Cortex of kidney (tissue), 1 donor: ENCODE results near the gene CCDC137.
"Not testable (repeated sequence)": the region's sequence is repeated elsewhere in the genome, so short reads cannot be mapped to it uniquely, and the experiment has no call there.

ENCODE experiments used
- DNase-seq: peaks from one replicate; lab custom pipeline; 2025; lab: John Stamatoyannopoulos, UW

The CCDC137 gene

DNA sequence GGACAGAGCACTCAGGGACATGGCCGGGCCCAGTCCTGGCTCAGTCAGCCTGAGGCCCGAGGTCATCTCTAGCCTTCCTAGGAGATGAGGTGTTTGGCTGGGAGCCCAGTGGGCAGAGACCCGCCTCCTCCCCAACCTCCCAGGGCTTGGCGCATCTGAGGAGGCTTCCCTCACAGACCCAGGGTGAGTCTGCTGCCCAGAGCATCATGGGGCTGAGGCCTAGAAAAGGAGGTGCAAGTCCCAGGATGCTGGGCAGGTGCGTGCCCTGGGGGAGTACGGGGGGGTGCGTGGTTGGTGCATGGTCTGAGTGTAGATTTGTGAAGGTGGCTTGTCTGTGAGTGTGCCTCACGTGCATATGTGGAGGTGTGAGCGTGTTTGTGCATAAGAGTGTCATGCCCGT lies 14.8 kb upstream of the CCDC137 start:
- DNase-seq, result no peak

DNA sequence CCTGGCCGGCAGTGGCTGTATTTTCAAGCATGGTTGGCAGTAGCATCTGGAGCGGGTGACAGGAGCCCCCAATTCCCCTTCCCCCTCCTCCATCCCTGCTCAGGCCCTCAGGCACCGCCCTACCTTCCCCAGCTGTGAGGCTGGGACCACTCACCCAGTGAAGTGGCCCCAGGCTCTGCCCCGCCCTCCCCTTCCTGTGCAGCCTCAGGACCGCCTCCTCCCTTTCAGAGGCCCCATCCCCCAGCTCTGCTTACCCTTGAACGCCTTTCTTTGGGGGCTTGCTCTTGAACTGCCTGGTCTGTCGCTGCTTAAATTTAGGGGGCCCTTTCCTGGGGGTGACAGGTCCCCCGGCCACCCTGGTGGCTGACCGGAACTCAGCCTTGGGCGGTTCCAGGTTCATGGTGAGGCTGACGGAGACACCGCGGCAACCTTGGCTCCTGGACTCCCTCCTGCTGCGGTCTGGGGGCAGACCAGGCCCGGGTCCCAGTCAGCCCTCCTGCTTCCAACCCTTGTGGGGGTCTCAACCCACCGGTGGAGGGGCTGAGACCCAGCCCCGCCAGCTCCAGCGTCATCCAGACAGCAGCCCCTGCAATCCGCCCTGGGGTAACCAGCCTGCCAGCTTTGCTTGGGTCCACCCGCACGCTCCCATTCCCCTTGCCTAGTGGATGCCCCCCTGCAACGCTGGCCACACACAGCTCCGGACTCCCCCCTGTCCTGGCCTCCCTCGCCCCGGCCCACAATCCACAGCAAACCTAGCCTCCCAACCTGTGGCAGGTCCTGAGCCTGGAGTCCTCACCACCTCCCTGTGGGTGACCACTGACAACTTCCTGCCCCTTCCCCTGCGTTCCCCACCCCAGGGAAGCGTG lies 13.4 kb upstream of the CCDC137 start:
- DNase-seq, result no peak

DNA sequence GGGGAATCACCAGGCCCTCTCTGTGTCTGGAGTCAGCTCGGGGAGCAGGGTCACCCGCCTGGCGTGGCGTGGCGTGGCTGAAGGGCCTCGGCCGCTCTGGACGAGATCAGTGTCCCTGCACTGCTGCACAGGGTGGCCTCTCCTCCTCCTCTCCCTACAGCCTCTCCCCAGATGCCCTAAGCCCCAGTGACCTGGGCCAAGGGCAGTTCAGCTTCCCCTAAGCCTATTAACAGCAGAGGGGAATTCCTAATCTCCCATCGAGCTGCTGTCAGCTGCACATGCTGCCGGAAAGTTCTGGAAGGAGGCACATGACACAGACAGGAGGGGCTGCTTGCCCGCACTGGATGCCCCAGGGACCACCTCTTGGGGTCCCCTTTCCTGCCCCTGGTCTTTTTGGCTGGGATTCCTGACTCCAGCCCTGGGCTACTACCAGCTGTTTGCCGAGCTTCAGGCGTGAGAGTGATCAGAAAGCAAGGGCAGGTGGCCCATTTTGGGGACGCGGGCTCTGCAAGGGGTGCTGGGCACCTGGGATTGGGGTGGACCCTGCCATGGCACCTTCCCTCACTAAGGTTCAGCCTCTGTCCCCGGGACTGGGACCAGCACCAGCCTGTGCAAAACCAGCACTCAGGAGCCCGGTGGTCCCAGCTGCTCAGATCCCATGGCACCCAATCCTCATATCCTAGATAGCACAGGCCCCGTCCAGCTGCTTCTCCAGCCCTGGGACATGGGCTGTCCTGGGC lies 11.0 kb upstream of the CCDC137 start:
- no peak for DNase-seq

DNA sequence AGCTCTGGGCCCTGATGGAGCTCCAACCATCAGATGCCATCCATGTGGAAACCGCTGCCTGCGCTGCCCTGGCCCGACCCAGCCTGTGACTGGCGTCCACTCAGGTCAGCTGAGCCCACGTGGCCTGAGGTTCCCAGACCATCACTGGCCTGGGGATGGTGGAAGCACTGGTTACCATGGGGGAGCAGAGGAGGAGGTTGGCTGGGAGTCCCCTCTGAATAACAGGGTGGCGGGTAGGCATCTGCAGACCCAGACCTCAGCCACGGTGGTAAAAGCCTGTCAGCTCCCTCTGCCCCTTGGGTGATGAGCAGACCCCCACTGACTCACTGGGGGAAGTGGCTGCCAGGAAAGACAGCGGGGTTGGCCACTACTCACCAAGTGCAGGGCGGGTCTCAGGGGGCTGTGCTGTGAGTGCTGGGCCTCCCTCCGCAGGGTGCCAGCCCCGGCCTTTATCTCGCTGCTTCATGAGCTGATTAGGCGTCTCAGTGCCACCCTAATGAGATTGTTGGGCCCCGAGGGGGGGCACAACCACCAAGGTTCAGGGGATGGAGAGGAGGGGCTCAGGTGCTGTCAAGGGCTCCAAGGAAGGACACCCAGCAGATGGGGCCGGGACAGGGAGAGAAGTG lies 10.3 kb upstream of the CCDC137 start, which contains the start of gene PDE6G:
PDE6G (minus strand) TSS at position 425 of the 626 bp plus-strand sequence. CDS start 3,237 bp downstream, outside the sequence.
- DNase-seq, result no peak

DNA sequence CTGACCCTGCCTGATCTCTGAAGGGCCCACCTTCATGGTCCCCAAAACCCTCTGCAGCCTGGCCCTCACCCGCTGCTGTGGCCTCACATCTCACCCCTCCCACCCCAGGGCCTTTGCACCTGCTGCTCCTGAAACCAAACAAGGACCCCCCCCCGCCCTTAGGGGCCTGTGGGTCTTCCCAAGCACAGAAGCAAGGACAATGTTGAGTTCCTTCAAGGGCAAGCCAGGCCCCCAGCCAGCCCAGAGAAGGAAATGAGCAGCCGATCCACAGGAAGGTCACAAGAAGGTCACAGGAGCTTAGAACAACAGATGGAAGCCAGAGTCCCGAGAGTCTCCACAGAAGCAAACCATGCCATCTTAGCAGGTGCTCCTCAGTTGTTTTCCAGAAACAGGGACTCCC lies 9.7 kb upstream of the CCDC137 start:
- no peak for DNase-seq

DNA sequence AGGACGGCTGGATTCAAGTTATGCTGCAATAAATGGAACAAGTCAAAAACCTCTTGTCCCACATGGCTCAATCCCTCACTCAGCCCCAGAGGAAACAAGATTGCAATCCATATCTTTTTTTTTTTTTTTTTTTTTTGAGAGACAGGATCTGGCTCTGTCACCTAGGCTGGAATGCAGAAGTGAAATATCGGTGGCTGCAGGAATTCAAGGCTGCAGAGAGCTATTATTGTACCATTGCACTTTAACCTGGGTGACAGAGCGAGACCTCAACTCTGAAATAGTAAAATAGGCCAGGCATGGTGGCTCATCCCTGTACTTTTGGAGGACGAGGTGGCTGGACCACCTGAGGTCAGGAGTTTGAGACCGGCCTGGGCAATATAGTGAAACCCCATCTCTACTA lies 7.5 kb upstream of the CCDC137 start:
- DNase-seq, result no peak

DNA sequence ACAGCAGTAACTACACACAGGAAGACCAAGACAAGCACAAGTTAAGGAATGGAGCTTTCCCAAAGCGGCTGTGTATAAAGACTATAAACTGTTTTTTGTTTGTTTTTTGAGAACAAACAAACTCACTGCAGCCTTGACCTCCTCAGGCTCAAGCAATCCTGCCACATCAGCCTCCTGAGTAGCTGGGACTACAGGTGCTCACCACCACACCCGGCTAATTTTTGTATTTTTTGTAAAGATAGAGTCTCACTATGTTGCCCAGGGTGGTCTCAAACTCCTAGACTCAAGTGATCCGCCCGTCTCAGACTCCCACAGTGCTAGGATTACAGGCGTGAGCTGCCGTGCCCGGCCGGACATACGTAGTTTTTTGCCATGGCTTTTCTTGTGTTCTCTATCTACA lies 6.1 kb upstream of the CCDC137 start:
- DNase-seq, result no peak

DNA sequence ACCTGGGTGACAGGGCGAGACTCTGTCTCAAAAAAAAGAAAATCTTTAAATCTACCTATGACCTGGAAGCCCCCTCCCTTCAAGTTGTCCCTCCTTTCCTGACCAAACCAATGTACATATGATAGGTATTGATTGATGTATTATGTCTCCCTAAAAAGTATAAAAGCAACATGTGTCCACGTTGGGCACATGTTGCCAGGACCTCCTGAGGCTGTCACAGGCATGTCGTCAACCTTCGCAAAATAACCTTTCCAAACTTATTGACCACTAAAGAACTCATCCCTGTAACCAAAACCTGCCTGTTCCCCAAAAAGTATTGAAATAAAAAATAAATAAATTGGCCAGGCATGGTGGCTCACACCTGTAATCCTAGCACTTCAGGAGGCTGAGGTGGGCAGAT lies 4.5 kb upstream of the CCDC137 start:
- no peak for DNase-seq

DNA sequence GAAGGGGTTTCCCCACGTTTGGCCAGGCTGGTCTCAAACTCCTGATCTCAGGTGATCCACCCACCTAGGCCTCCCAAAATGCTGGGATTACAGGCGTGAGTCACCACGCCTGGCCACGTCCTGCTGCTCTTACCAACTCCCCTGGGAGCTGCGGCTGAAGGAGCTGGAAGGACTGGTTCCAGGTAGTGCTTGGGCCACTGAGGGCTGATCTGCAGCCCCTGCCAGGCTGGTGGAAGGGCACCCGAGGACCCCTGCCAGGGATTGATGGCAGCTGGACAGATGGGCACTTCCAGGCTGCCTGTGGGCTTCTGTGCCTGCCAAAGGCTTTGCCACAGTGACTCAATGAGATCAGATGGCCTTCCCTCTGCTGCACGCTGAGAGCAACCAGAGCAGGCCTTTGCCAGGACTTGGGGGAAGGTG lies 2.5 kb upstream of the CCDC137 start:
- no peak for DNase-seq

DNA sequence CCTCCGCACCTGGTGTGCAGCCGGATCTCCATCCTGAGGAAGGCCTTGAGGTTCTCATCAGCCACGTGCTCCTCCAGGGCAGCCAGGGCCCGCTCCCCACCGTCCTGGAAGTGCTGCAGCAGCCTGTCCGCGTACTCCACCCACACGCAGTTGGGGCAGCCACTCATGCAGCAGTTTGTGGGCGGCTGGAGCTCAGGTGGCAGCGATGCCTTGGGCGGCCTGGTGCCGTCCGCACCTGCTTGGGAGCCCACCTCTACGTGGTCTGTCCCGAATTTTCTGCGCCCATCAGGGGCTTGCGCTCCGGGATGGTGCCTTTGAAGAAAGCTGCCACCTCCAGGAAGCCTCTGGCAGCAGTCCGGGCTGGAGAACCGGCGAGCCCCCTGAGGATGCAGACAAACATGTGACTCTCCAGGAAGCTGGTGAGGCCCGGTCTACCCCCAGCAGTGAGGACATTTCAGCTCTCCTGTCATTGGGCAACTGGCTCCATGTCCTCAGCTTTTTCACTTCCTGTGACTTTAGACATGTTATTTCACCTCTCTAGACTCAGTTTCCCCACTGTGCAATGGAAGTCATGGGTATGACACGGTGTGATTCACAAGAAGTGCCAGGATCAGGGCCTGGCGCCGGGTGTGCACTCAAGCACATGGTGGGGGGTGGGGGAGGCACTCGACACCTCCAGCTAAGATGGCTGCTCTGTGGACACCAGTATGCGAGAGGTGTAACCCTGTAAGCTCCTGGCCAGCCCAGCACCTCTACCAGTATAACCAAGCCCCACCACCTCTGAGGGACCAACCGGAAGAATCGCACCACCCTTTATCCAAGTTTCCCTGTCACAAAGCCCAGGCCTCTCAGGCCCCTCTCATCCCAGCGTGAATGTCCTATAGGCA lies 1.1 kb upstream of the CCDC137 start:
- DNase-seq, result no peak

DNA sequence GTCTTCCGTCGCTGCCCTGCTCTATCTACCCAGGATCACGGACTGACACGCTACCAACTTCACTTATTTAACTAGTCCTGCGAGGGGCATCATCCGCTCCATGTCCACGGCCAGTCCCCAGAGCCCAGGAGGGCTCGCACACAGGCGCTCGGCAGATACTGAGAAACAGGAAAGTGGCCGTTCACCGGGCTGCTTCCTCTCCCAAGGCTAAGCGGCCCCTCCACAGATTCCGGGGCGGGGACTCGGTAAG lies 520 bp upstream of the CCDC137 start:
- no peak for DNase-seq

DNA sequence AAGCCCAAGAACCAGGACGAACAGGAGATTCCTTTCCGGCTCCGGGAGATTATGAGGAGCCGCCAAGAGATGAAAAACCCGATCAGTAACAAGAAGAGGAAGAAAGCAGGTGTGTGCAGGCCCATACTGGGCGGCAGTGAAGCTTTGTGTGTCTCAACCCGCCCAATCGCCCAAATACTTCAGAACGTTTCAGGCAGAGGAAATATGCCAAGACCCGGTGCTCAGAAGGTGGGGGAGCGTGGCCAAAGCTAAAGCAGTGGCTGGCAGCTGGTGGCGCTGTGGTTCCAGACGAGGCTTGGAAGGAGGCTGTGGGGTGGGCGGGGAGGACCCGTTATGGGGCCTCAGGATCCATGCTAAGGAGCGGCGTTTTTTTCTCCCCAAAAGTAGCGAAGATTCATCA lies 1.2 kb downstream of the CCDC137 start:
- no peak for DNase-seq

DNA sequence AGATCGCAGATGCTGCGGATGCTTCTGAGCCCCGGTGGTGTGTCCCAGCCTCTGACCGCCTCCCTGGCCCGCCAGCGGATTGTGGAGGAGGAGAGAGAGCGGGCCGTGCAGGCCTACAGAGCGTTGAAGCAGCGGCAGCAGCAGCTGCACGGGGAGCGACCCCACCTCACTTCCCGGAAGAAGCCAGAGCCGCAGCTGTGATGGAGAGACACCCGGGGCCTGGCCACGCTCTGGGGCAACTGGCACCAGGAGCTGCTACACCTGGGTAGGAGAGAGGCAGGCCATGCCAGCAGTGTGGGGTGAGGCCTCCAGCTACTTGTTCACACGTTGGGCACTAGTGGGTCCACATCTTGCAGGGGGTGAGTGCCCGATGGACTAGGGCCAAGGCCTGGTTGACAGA lies 6.0 kb downstream of the CCDC137 start:
- DNase-seq, result no peak

DNA sequence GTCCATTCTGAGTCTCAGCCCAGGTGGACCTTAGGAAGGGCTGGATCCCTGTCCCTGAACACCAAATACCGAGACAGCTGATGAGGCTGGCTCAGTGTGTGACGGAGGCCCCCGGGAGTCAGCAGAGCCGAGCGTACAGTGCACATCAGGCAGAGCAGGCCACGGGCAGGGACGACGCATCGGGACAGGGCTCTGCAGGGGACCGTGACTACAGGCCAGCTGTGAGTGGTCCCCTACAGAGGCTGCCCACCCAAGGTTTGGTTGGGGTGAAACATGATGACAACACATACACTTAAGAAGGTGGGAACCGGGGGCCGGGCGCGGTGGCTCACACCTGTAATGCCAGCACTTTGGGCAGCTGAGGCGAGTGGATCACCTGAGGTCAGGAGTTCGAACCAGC lies 6.4 kb downstream of the CCDC137 start:
- DNase-seq, result no peak

DNA sequence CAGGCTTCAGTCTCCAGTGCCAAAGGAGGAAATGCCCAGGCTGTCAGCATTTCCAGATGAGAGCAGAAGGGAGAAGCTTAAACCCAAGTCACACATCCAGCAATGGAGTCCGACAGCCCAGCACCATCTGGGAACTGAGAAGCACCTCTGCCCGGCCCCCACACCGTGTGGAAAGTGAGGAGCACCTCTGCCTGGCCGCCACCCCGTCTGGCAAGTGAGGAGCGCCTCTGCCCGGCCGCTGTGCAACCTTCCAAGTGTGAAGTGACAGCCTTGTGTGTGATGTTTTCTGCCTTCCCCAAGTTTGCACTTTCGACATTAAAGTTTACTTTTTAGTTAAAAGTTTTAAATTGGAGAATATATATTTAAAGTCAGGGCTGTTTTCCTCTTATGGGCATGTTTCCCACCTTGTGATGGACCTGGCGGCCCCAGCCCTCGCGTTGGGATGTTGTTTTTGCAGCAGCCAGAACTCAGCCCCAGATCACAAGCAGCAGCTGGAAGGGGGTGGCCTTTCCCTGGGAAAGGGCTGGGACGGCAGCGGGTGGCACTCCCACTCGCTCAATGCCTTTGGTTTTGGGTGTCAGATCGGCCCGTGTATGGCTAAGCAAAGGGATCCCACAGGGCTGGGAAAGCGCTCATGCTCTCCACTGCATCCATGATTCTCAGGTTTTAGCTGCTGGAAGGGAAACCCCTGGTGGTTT lies 7.2 kb downstream of the CCDC137 start:
- no peak for DNase-seq

DNA sequence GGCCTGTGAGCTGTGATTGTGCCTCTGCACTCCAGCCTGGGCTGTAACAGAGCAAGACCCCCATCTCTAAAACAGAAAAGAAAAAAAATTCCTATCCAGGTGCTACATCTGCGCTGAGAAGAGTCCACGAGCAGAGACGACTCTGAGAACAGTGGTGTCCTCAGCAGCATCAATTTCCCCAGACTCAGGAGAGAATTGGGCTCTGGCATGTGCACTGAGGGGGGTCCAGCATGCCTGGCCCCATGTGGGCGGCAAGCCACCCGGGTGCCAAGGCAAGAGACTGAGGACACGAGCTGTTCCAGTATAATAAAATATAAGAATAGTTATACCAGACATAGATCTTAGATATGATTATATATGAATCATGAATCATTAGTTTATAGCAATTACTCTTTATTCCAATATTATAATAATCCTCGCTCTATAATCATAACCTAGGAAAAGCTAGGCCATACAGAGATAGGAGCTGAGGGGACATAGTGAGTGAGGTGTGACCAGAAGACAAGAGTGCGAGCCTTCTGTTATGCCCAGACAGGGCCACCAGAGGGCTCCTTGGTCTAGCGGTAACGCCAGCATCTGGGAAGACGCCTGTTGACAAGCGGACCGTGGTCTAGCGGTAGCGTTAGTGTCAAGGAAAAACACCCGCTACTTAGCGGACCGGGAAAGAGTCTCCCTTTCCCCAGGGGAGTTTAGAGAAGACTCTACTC lies 9.1 kb downstream of the CCDC137 start:
- not testable (repeated sequence) for DNase-seq

DNA sequence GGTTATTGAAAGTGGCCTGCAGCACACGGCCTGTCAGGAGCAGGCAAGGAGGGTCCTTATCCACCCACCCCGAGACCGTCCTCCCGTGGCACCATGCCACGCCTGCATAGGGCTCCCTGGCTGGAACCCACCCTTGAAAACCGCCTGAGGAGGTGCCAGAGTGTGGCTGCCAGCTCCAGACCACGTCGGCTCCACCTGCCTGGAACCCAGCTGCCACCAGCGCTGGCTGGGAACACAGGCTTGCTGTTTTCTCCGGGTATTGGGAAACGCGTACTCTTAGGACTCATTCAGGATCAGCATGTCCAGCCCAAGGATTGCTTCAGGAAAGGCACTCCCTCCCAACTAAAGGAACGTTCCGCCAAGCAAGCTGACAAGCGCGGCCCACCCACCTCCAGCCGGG lies 10.4 kb downstream of the CCDC137 start:
- no peak for DNase-seq

DNA sequence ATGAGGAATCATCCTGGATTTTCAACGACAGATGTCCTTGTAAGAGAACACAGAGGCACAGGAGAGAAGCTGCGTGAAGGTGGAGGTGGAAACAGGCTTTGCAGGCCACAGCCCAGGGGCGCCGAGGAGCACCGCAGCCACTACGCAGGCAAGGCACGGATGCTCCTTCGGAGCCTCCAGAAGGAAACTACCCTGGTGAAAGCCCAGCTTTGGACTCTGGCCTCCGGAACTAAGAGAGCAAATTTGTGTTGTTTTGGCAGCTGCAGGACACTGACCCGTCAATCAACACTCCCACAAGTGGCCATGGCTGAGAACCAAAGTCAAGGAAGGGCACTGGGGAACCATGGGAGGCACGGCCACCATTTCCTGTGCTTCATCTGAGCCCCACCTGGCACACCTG lies 13.6 kb downstream of the CCDC137 start:
- DNase-seq, result no peak

DNA sequence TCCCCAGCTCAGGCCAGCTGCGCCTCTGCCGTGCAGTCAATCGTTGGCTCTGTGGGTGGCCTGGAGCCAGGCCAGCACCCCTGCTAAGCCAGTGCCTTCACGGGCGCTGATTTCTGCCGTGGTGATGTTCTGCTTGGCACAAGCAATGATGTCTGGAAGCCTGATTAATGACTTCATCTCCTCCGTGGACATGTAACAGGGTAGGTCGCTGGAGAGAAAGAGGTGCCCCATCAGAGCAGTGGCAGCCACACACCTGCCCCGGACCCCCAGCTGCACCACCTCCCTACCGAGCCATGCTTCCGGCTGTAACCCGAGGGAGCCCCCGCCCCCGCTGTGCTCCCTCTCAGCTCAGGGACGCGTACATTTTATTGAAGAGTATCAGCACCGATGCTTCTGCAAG lies 15.1 kb downstream of the CCDC137 start:
- no peak for DNase-seq

DNA sequence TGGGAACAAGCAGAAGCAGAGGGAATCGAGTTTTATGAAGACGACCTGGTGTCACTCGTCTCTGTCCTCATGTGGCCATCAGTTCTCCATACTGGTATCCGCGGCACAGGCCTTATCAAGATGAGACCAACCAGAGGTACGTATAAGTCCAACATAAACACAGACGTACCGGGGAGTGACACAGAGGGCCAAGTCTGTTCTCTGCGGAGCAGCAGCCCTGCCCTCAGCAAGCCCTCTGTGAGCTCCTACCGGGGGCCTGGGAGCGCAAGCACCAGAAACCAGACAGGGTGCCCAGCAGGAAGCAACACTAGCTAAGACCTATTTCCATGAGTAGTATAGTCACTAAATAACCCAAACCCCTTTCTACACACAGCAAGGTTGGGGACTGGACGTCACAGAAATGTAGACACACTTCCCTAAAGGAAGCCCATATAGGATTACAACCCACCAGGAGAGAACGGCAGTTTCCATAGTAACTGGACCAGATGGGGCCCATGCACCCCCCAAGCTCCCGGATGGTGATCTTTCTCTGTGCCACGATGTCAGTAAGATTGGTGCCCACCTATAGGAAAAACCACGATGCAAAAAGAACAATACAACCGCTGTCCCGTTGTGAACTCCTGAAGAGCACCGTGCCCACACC lies 16.1 kb downstream of the CCDC137 start:
- no peak for DNase-seq
